ENCODE results near the gene CMPK1. TPM values are rescaled to one million over a fixed set of nuclear protein-coding genes. Genes with fewer than 3 reads are reported as not detected.

CMPK1 gene
- total and polyA plus RNA-seq, 11 donors: 37.0 to 88.7 (median 72.5) TPM

GRCh38 chr1:47424336-47424982, 90.9 kb downstream of the CMPK1 start:
- no peak for DNase-seq
- Histone ChIP-seq H3K9me3 (no peaks in the 10 kb centered on the region), H3K36me3 (no peaks in the 10 kb centered on the region), H3K27ac (no peak overlapping the region), H3K4me3 (no peak overlapping the region), H3K4me1 (peaks cover 0 to 7% (median 0%) of the 10 kb centered on the region in 12 donors), H3K27me3 (peaks cover 0 to 43% (median 21%) of the 10 kb centered on the region in 9 donors)
- no peak for ATAC-seq
- 3 to 10% (median 5%) methylated on average over 6 of the region's 6 CpGs for WGBS, 4 donors
- TF ChIP-seq POLR2A (IDR thresholded peaks at IDR 0.05): no peak
- peak; percentile 45 to 78 (median 59) for TF ChIP-seq CTCF (IDR thresholded peaks at IDR 0.05)
- intact Hi-C loops (cut with DNase I): loop anchor here in 7 of 10 donors (5.0 to 10.0 kb wide), 3 partner anchors 232 to 247 kb away; partner anchors contain the start of gene PDZK1IP1 (in 2 of the 7)

Other genes starting within 250 kb of the CMPK1 start
- gene CYP4A22, start 196.3 kb upstream of the CMPK1 start, total RNA-seq: under 1 TPM in 1 of 9 donors, not detected in 8; 0.75 TPM
- gene CYP4A22, start 196.3 kb upstream of the CMPK1 start, polyA plus RNA-seq: under 1 TPM in 1 of 2 donors, not detected in 1; 0.08 TPM
- 1 to 10 TPM in 1 of 9 donors, under 1 TPM in 1, not detected in 7; 0.56 to 7.1 TPM for gene PDZK1IP1, start 143.8 kb upstream of the CMPK1 start, total RNA-seq
- not detected for gene PDZK1IP1, start 143.8 kb upstream of the CMPK1 start, polyA plus RNA-seq
- 1 to 10 TPM; 1.8 to 3.9 (median 3.4) TPM for gene TAL1, start 101.6 kb upstream of the CMPK1 start, total RNA-seq
- gene TAL1, start 101.6 kb upstream of the CMPK1 start, polyA plus RNA-seq: 1 to 10 TPM; 2.7 to 2.9 TPM
- 1 to 10 TPM in 2 of 9 donors, under 1 TPM in 7; 0.30 to 3.1 (median 0.81) TPM for gene STIL, start 19.6 kb upstream of the CMPK1 start, total RNA-seq
- under 1 TPM; 0.19 to 0.30 TPM for gene STIL, start 19.6 kb upstream of the CMPK1 start, polyA plus RNA-seq
- gene FOXE3, start 82.5 kb downstream of the CMPK1 start, total RNA-seq: not detected
- gene FOXE3, start 82.5 kb downstream of the CMPK1 start, polyA plus RNA-seq: not detected
- under 1 TPM in 5 of 9 donors, not detected in 4; 0.05 to 0.14 (median 0.12) TPM for gene FOXD2, start 104.3 kb downstream of the CMPK1 start, total RNA-seq
- gene FOXD2, start 104.3 kb downstream of the CMPK1 start, polyA plus RNA-seq: under 1 TPM; 0.01 to 0.04 TPM

All from heart left ventricle (tissue), 16 donors.